PC-3 (cell line): Measurements from ENCODE around the gene KIF5C.

Experiments
- CTCF ChIP-seq: fragments of 300-600 bp; sonication (generic); conservative IDR thresholded peaks from 2 replicates; pipeline ENCODE4 v1.5.1; 2017; ENCODE audit warnings: antibody characterized with exemption, low read depth, mild to moderate bottlenecking, low read length
- EZH2 ChIP-seq: fragments of 300-600 bp; sonication (generic); IDR thresholded peaks from one replicate; pipeline ENCODE4 v1.6.1; 2017; ENCODE audit warnings: antibody characterized with exemption, mild to moderate bottlenecking, low read length; ENCODE audit not compliant: unreplicated experiment
- EZH2phosphoT487 ChIP-seq: fragments of 300-600 bp; sonication (generic); IDR thresholded peaks from 2 replicates; pipeline ENCODE4 v1.6.1; 2018; ENCODE audit warnings: mild to moderate bottlenecking, antibody characterized with exemption, low read length, borderline replicate concordance

- no peak for TF ChIP-seq EZH2
- TF ChIP-seq CTCF = no peak
- no peak for TF ChIP-seq EZH2phosphoT487
These were observed 117.4 kb downstream of the KIF5C start for GRCh38 chr2:148992448-148992847.
